Measurements from ENCODE around the gene MB21D2. TPM values are rescaled to one million over a fixed set of nuclear protein-coding genes. Genes with fewer than 3 reads are reported as not detected.

Gene MB21D2
- total and polyA plus RNA-seq, 2 donors (not counting 1 experiment from before 2014, with no cell fraction given) = 0.03 to 0.20 TPM

DNA sequence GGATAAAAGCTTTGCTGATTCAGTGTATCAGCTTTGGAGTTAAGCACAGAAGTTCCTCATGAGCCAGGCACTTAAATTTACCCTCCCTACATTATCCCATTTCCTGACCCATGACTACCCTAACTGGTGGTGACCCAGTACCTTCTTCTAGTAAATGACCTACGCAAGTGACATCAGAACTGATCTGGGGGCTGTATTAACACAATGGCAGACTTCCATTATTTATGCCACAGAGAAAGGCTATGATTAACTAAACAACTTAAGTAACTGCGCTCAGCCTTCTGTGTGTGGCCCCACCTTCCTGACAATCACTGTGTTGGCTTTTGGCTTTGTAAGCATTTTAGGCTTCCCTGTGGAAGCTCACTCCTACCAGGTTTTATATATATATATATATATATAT is 1.9 kb downstream of the MB21D2 start:
- H3K27me3 ChIP-seq (replicated peaks in 1 of 4; ENCODE audit: control extremely low read depth in 1 of 4, control insufficient read depth in 3 of 4, insufficient read depth in 4 of 4, low read length in 3 of 4) = peaks cover 0 to 48% (median 29%) of the 10 kb centered on the region in 4 experiments
- POLR2A ChIA-PET = no interaction called here

DNA sequence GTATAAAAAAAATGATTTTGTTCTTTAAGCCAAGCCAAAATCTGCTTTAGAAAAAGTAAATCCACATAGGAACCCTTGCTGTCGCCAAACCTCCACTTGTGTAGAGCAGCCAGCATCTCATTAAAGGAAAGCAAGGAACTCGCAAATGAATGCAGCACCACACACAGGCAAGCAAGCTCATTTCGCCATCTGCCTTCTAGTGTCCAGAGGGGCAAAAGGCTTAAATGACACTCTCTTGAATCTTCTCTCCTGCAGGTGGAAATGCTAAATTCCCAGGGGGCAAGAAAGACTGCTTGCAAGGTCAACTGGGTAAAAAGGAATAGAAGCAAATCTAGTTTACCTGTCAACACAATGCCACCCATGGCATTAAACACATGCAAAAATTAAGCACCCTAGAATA is 2.4 kb downstream of the MB21D2 start:
- Histone ChIP-seq H4K20me1 (ENCODE audit: control insufficient read depth, insufficient read depth, low read length, poor library complexity, severe bottlenecking) (no peaks in the 10 kb centered on the region), H2AFZ (ENCODE audit: insufficient read depth, low read depth, low read length, poor library complexity, severe bottlenecking) (no peak overlapping the region), H3K79me2 (ENCODE audit: control insufficient read depth, insufficient read depth, low read length) (no peaks in the 10 kb centered on the region), H3K36me3 (replicated peaks in 1 of 2; ENCODE audit: control extremely low read depth in 1 of 2, control insufficient read depth in 1 of 2, extremely low read depth in 1 of 2, insufficient read depth in 2 of 2, low read length in 1 of 2) (no peaks in the 10 kb centered on the region), H3K9ac (ENCODE audit: low read length) (no peak overlapping the region), H3K27ac (ENCODE audit: low read length in 2 of 2) (no peak overlapping the region), H3K27me3 (replicated peaks in 1 of 4; ENCODE audit: control extremely low read depth in 1 of 4, control insufficient read depth in 3 of 4, insufficient read depth in 4 of 4, low read length in 3 of 4) (peaks cover 0 to 48% (median 29%) of the 10 kb centered on the region in 4 experiments), H3K4me1 (ENCODE audit: control insufficient read depth in 2 of 2, insufficient read depth in 2 of 2, low read length in 2 of 2) (peaks cover 13 to 19% of the 10 kb centered on the region in 2 donors), H3K9me3 (ENCODE audit: control extremely low read depth in 1 of 3, control insufficient read depth in 2 of 3, insufficient read depth in 1 of 3, low read length in 2 of 3) (peaks cover 0 to 4% (median 1%) of the 10 kb centered on the region in 3 donors), H3K4me2 (replicated peaks; ENCODE audit: low read depth, low read length, poor library complexity, severe bottlenecking) (no peak overlapping the region), H3K4me3 (ENCODE audit: control extremely low read depth in 1 of 5, extremely low read depth in 1 of 5, insufficient read depth in 1 of 5, low read depth in 2 of 5, low read length in 4 of 5) (no peak overlapping the region)
- intact Hi-C loops (cut with micrococcal nuclease) = no loop called here
- DNase-seq = no peak
- Mint-ChIP-seq H3K27ac (no peak overlapping the region), H3K4me3 (no peak overlapping the region), H3K27me3 (peaks cover 69% of the 10 kb centered on the region), H3K9me3 (ENCODE audit: insufficient read depth) (peaks cover 2% of the 10 kb centered on the region), H3K4me1 (peaks cover 24% of the 10 kb centered on the region)
- WGBS (ENCODE audit: insufficient coverage) = 44% methylated on average over 3 of the region's 3 CpGs
- TF ChIP-seq EZH2 (IDR thresholded peaks at IDR 0.05; ENCODE audit: borderline replicate concordance, insufficient read depth, low read depth, low read length, poor library complexity, severe bottlenecking) = no peak
- TF ChIP-seq, protein P1, sequence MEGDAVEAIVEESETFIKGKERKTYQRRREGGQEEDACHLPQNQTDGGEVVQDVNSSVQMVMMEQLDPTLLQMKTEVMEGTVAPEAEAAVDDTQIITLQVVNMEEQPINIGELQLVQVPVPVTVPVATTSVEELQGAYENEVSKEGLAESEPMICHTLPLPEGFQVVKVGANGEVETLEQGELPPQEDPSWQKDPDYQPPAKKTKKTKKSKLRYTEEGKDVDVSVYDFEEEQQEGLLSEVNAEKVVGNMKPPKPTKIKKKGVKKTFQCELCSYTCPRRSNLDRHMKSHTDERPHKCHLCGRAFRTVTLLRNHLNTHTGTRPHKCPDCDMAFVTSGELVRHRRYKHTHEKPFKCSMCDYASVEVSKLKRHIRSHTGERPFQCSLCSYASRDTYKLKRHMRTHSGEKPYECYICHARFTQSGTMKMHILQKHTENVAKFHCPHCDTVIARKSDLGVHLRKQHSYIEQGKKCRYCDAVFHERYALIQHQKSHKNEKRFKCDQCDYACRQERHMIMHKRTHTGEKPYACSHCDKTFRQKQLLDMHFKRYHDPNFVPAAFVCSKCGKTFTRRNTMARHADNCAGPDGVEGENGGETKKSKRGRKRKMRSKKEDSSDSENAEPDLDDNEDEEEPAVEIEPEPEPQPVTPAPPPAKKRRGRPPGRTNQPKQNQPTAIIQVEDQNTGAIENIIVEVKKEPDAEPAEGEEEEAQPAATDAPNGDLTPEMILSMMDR (IDR thresholded peaks at IDR 0.05) = no peak
- ChIA-PET POLR2A (no interaction called here), CTCF (no interaction called here)
- ATAC-seq (ENCODE audit: low read depth) = no peak

More for the DNA sequence above, 1.9 kb downstream of the MB21D2 start:
- peaks cover 13 to 19% of the 10 kb centered on the region in 2 donors for H3K4me1 ChIP-seq (ENCODE audit: control insufficient read depth in 2 of 2, insufficient read depth in 2 of 2, low read length in 2 of 2)
- CTCF ChIA-PET = no interaction called here
- H3K4me1 Mint-ChIP-seq = peaks cover 24% of the 10 kb centered on the region
- TF ChIP-seq EZH2 (IDR thresholded peaks at IDR 0.05; ENCODE audit: borderline replicate concordance, insufficient read depth, low read depth, low read length, poor library complexity, severe bottlenecking) = no peak
- TF ChIP-seq, protein P1 (IDR thresholded peaks at IDR 0.05) = no peak
- peaks cover 74% of the 10 kb centered on the region for H3K27me3 Mint-ChIP-seq
- H3K36me3 ChIP-seq (replicated peaks in 1 of 2; ENCODE audit: control extremely low read depth in 1 of 2, control insufficient read depth in 1 of 2, extremely low read depth in 1 of 2, insufficient read depth in 2 of 2, low read length in 1 of 2) = no peaks in the 10 kb centered on the region
- H3K4me3 Mint-ChIP-seq = no peak overlapping the region
- intact Hi-C loops (cut with micrococcal nuclease) = no loop called here
- H3K4me2 ChIP-seq (replicated peaks; ENCODE audit: low read depth, low read length, poor library complexity, severe bottlenecking) = no peak overlapping the region
- ATAC-seq (ENCODE audit: low read depth) (no peak), DNase-seq (no peak)
- no peak overlapping the region for H3K4me3 ChIP-seq (ENCODE audit: control extremely low read depth in 1 of 5, extremely low read depth in 1 of 5, insufficient read depth in 1 of 5, low read depth in 2 of 5, low read length in 4 of 5)
- WGBS (ENCODE audit: insufficient coverage) = 57% methylated on average over 1 of the region's 2 CpGs
- H3K79me2 ChIP-seq (ENCODE audit: control insufficient read depth, insufficient read depth, low read length) = no peaks in the 10 kb centered on the region
- peaks cover 2% of the 10 kb centered on the region for H3K9me3 Mint-ChIP-seq (ENCODE audit: insufficient read depth)
- H3K9ac ChIP-seq (ENCODE audit: low read length) = no peak overlapping the region
- H2AFZ ChIP-seq (ENCODE audit: insufficient read depth, low read depth, low read length, poor library complexity, severe bottlenecking) = no peak overlapping the region
- H4K20me1 ChIP-seq (ENCODE audit: control insufficient read depth, insufficient read depth, low read length, poor library complexity, severe bottlenecking) = no peaks in the 10 kb centered on the region
- no peak overlapping the region for H3K27ac ChIP-seq (ENCODE audit: low read length in 2 of 2)
- H3K9me3 ChIP-seq (ENCODE audit: control extremely low read depth in 1 of 3, control insufficient read depth in 2 of 3, insufficient read depth in 1 of 3, low read length in 2 of 3) = peaks cover 0 to 4% (median 1%) of the 10 kb centered on the region in 3 donors
- no peak overlapping the region for H3K27ac Mint-ChIP-seq

All from B cell (primary cell).